K562 (cell line): ENCODE data around the gene PRDX1. TPM values are rescaled to one million over a fixed set of nuclear protein-coding genes. Genes with fewer than 3 reads are reported as not detected.
A peak's percentile ranks its signal among the peaks of the same experiment; 100 is the strongest.

Source experiments
- ATAC-seq: fragments of 200-7000 bp; cut with Tn5 transposase; 3 replicates; pipeline ENCODE4 v1.9.1; 2020; ENCODE audit warnings: moderate library complexity
- BruUV-seq: library from RNA; stranded (reverse); fragments of 400-500 nt; replicated peaks from 2 replicates; lab custom pipeline; 2021; lab: Mats Ljungman, UMichigan
- CTCF ChIA-PET: fragments of 300-600 bp; formaldehyde crosslinking; extraction: SDS; loops from one replicate; lab custom pipeline; 2021; ENCODE audit warnings: low intra/inter-chr PET ratio; lab: Yijun Ruan, JAX
- POLR2A ChIA-PET: fragments of 300-600, 350-650 bp; sonication (Branson Sonifier 250); formaldehyde crosslinking; extraction: SDS; loops from one replicate; lab custom pipeline; 2021; ENCODE audit warnings: antibody characterized with exemption, inconsistent platforms; lab: Yijun Ruan, JAX
- DNase-seq, 4 experiments: peaks; one replicate each; pipeline versions ENCODE4 v3.0.0 to v3.0.0-alpha.2; 2011 to 2018; ENCODE audit warnings: low spot score in 3 of 4, mixed read lengths in 3 of 4; ENCODE audit errors: extremely low read depth in 1 of 4
- FAIRE-seq: peaks from 2 replicates; lab custom pipeline; 2011; peaks lifted over from hg19 to GRCh38; lab: Jason Lieb, UNC
- H2AFZ ChIP-seq: 2 replicates; pipeline ENCODE4 v1.6.0; 2011; ENCODE audit warnings: low read depth, low read length, control low read depth, inconsistent platforms
- H3K27ac ChIP-seq: fragments of 200-600 bp; 3 replicates; pipeline ENCODE4 v1.8.0; 2011; ENCODE audit warnings: low read depth, mild to moderate bottlenecking, control low read depth, inconsistent platforms, low read length, moderate library complexity, mixed read lengths; ENCODE audit errors: extremely low read depth
- H3K27me3 ChIP-seq, 2 experiments: fragments of 300-600 bp in 1 of 2; 2 replicates in 1 of 2; 3 replicates in 1 of 2; pipeline versions ENCODE4 v1.6.0 to v1.8.0; 2011; ENCODE audit warnings: inconsistent platforms in 2 of 2, low read length in 2 of 2, mild to moderate bottlenecking in 1 of 2, mixed read lengths in 1 of 2, moderate library complexity in 1 of 2; ENCODE audit not compliant: control insufficient read depth in 2 of 2, insufficient read depth in 2 of 2
- H3K36me3 ChIP-seq: fragments of 300-600 bp; 3 replicates; pipeline ENCODE4 v1.8.0; 2011; ENCODE audit warnings: mild to moderate bottlenecking, low read length, inconsistent platforms; ENCODE audit not compliant: control insufficient read depth, insufficient read depth
- H3K4me1 ChIP-seq, 2 experiments: fragments of 200-600 bp in 1 of 2; replicated peaks in 1 of 2; 2 replicates in 1 of 2; 3 replicates in 1 of 2; pipeline versions ENCODE4 v1.5.1 to v1.8.0; 2011; ENCODE audit warnings: inconsistent platforms in 2 of 2, low read length in 2 of 2, mild to moderate bottlenecking in 1 of 2, mixed read lengths in 1 of 2, moderate library complexity in 1 of 2; ENCODE audit not compliant: control insufficient read depth in 2 of 2, insufficient read depth in 2 of 2
- H3K4me2 ChIP-seq: 2 replicates; pipeline ENCODE4 v1.6.1; 2011; ENCODE audit warnings: low read length, control low read depth, inconsistent platforms, mixed read lengths; ENCODE audit not compliant: insufficient read depth
- H3K4me3 ChIP-seq: fragments of 200-600 bp; sonication (generic), shearing (Covaris generic); 2 replicates; pipeline ENCODE4 v1.5.1; 2016; ENCODE audit warnings: control low read depth, inconsistent platforms
- H3K79me2 ChIP-seq: fragments of 200-600 bp; 3 replicates; pipeline ENCODE4 v1.8.0; 2011; ENCODE audit warnings: low read length, inconsistent platforms; ENCODE audit not compliant: control insufficient read depth, insufficient read depth
- H3K9ac ChIP-seq, 2 experiments: 2 replicates each; pipeline versions ENCODE4 v1.6.0 to v1.6.1; 2011; ENCODE audit warnings: low read depth in 2 of 2, low read length in 2 of 2, control low read depth in 1 of 2, inconsistent platforms in 1 of 2, mild to moderate bottlenecking in 1 of 2, mixed read lengths in 1 of 2; ENCODE audit not compliant: insufficient read depth in 1 of 2
- H3K9me1 ChIP-seq: one replicate; pipeline ENCODE4 v1.6.0; 2011; ENCODE audit warnings: inconsistent platforms, mild to moderate bottlenecking, low read length, moderate library complexity; ENCODE audit not compliant: control insufficient read depth, insufficient read depth
- H3K9me3 ChIP-seq: replicated peaks from 2 replicates; pipeline ENCODE4 v1.5.1; 2011; ENCODE audit warnings: low read depth, low read length, inconsistent platforms; ENCODE audit not compliant: control insufficient read depth, insufficient read depth
- H4K20me1 ChIP-seq: replicated peaks from 2 replicates; pipeline ENCODE4 v1.6.1; 2011; ENCODE audit warnings: low read length, inconsistent platforms, mixed read lengths; ENCODE audit not compliant: control insufficient read depth, insufficient read depth
- DNMT1 ChIP-seq: fragments of 450-650 bp; IDR thresholded peaks from 2 replicates; pipeline ENCODE4 v1.6.1; 2016; ENCODE audit warnings: antibody characterized with exemption, mild to moderate bottlenecking
- HDAC1 ChIP-seq, 2 experiments: fragments of 450-650 bp; IDR thresholded peaks; 2 replicates each; pipeline ENCODE4 v1.6.1; 2016 to 2017; ENCODE audit warnings: inconsistent platforms in 1 of 2, mild to moderate bottlenecking in 1 of 2, moderate library complexity in 1 of 2
- ILF3 ChIP-seq: fragments of 450-650 bp; IDR thresholded peaks from 2 replicates; pipeline ENCODE4 v1.6.1; 2018; ENCODE audit warnings: antibody characterized with exemption, mild to moderate bottlenecking, moderate library complexity, borderline replicate concordance
- KDM1A ChIP-seq, 2 experiments: fragments of 450-650 bp; IDR thresholded peaks; 2 replicates each; pipeline ENCODE4 v1.6.1; 2016; ENCODE audit warnings: mild to moderate bottlenecking in 2 of 2
- SPI1 ChIP-seq: IDR thresholded peaks from 2 replicates; pipeline ENCODE4 v1.6.1; 2011; ENCODE audit warnings: low read depth, low read length, control low read depth, borderline replicate concordance
- ZNF696 ChIP-seq: fragments of 250-450 bp; sonication (Bioruptor Pico); conservative IDR thresholded peaks from 2 replicates; pipeline ENCODE4 v1.4.0; 2020; ENCODE audit warnings: mild to moderate bottlenecking, moderate library complexity
- WGBS: fragments of 100-300 bp; shearing (Covaris generic); methylation state at CpG from one replicate; pipeline ENCODE4 v1.1.6; 2016; ENCODE audit warnings: low coverage, mixed read lengths; ENCODE audit not compliant: insufficient coverage; ENCODE audit errors: missing lambda C conversion rate; 5-methylcytosine and 5-hydroxymethylcytosine counted together
- in situ Hi-C: fragments of 300-500 bp; cut with MboI; formaldehyde crosslinking; loops from 4 replicates; pipeline ENCODE4 v1.15.0; 2018; ENCODE audit warnings: inconsistent platforms, mixed read lengths
- intact Hi-C: fragments of 100-400 bp; cut with micrococcal nuclease; formaldehyde crosslinking; loops from 2 replicates; pipeline ENCODE4 v1.14.2; 2022
- polyA plus RNA-seq, 8 experiments: library from polyadenylated mRNA; depleted of rRNA in 4 of 8; stranded (reverse) in 5 of 8; unstranded in 3 of 8; fragments of >200 nt; fragmentation: Nextera tagmentation in 2 of 8; fragmentation: Illumina TruSeq in 1 of 8; extraction: Ambion mirVana in 2 of 8; extraction: Trizol in 1 of 8; gene quantifications; 2 replicates each; pipeline versions ENCODE4 v1.2.1 to v1.2.3, GENCODE V29; 2011 to 2014; ENCODE audit warnings: inconsistent platforms in 1 of 8, missing spikeins in 1 of 8
- total RNA-seq, 7 experiments: library from RNA; depleted of rRNA in 6 of 7; stranded (reverse); fragments of >200 nt in 6 of 7; fragmentation: Illumina TruSeq in 2 of 7; extraction: Trizol in 2 of 7; gene quantifications; 2 replicates each; pipeline versions ENCODE4 v1.2.1 to v1.2.3, GENCODE V29; 2011 to 2021; ENCODE audit warnings: low replicate concordance in 1 of 7
- TF ChIP-seq, protein P1 (sequence below), 2 experiments: fragments of 450-650 bp; IDR thresholded peaks; 2 replicates each; pipeline ENCODE4 v1.6.1; 2018; ENCODE audit warnings: mild to moderate bottlenecking in 2 of 2, low read depth in 1 of 2; ENCODE audit not compliant: partially characterized antibody in 2 of 2

PRDX1 gene
- total and polyA plus RNA-seq, 9 of the 15 experiments (the other 6 are each of a cell fraction or from before 2014, with no cell fraction given), result 748 to 2,388 (median 1,045) TPM

DNA sequence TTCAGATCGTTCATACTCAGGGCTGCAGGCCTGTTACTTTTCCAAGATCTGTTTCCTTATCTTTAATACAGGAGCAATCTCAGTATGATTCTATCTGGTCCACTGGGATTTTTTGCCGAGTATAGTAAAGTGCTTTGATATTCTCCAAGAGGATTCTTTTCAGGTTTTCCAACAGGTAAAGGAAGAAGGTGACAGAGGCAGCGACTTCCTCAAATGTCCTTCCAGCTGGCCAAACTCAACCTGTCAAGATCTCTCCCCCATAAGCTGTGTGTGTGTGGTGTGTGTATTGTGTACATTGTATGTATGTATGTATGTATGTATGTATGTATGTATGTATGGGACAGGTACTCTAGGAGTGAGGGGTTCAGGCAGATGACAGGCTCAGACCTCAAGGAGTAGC lies 30.0 kb upstream of the PRDX1 start:
- ChIA-PET POLR2A (interaction anchor here (0.5 to 5.3 kb wide), 18 partner anchors 8 to 830 kb away, joined by 3 to 83 read pairs (median 8); partner anchors contain the start of genes GPBP1L1, MMACHC, MUTYH and NASP), CTCF (no interaction called here)
- Histone ChIP-seq H3K9ac (peak overlapping the region; percentile 84 to 92; a peak in 3 of 4 replicates), H3K4me1 (peaks cover 10 to 17% of the 10 kb centered on the region in 2 experiments; a peak in 3 of 5 replicates), H3K36me3 (peaks cover 31% of the 10 kb centered on the region), H3K27me3 (no peaks in the 10 kb centered on the region; a peak in 1 of 5 replicates), H4K20me1 (no peaks in the 10 kb centered on the region), H3K79me2 (peaks cover 32% of the 10 kb centered on the region), H3K9me1 (no peaks in the 10 kb centered on the region), H3K4me2 (peak overlapping the region; percentile 95), H3K4me3 (peak overlapping the region; percentile 72), H3K9me3 (no peaks in the 10 kb centered on the region), H3K27ac (no peak overlapping the region; the same call in 1 of the 3 replicates), H2AFZ (no peak overlapping the region)
- BruUV-seq, result no TSS peak
- DNase-seq (peak in 1 of 4 experiments; percentile 5), FAIRE-seq (no peak), ATAC-seq (no peak)
- TF ChIP-seq DNMT1 (no peak), SPI1 (peak; percentile 76; the same call in 1 of the 2 replicates), ZNF696 (CRISPR knock-in tag) (0 out of 2 replicates have a peak, but pooled peaks have one; percentile 3), ILF3 (0 out of 2 replicates have a peak, but pooled peaks have one; percentile 38), HDAC1 (IDR thresholded peaks at IDR 0.05) (0 out of 4 replicates have a peak, but pooled peaks of 1 of the 2 experiments have one; percentile 15), KDM1A (IDR thresholded peaks at IDR 0.05) (peak; percentile 35 to 46; a peak in 2 of 4 replicates)
- TF ChIP-seq, protein P1, sequence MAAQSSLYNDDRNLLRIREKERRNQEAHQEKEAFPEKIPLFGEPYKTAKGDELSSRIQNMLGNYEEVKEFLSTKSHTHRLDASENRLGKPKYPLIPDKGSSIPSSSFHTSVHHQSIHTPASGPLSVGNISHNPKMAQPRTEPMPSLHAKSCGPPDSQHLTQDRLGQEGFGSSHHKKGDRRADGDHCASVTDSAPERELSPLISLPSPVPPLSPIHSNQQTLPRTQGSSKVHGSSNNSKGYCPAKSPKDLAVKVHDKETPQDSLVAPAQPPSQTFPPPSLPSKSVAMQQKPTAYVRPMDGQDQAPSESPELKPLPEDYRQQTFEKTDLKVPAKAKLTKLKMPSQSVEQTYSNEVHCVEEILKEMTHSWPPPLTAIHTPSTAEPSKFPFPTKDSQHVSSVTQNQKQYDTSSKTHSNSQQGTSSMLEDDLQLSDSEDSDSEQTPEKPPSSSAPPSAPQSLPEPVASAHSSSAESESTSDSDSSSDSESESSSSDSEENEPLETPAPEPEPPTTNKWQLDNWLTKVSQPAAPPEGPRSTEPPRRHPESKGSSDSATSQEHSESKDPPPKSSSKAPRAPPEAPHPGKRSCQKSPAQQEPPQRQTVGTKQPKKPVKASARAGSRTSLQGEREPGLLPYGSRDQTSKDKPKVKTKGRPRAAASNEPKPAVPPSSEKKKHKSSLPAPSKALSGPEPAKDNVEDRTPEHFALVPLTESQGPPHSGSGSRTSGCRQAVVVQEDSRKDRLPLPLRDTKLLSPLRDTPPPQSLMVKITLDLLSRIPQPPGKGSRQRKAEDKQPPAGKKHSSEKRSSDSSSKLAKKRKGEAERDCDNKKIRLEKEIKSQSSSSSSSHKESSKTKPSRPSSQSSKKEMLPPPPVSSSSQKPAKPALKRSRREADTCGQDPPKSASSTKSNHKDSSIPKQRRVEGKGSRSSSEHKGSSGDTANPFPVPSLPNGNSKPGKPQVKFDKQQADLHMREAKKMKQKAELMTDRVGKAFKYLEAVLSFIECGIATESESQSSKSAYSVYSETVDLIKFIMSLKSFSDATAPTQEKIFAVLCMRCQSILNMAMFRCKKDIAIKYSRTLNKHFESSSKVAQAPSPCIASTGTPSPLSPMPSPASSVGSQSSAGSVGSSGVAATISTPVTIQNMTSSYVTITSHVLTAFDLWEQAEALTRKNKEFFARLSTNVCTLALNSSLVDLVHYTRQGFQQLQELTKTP (IDR thresholded peaks at IDR 0.05; ENCODE audit: low read depth in 1 of 2, partially characterized antibody in 2 of 2), result no peak
- in situ Hi-C loops (no loop called here), intact Hi-C loops (no loop called here)
- 4% methylated on average over 3 of the region's 3 CpGs for WGBS
